HG02840 (cell line): ENCODE data around the gene FAM228B.
"Not testable (repeated sequence)": the region's sequence is repeated elsewhere in the genome, so short reads cannot be mapped to it uniquely, and the experiment has no call there.

Experiments used
- ATAC-seq: cut with Tn5 transposase; IDR thresholded peaks from one replicate; pipeline ENCODE4 v1.9.1; 2021; ENCODE audit warnings: mild to moderate bottlenecking, moderate library complexity, moderate number of reproducible peaks; ENCODE audit not compliant: unreplicated experiment, low FRiP score

FAM228B gene

DNA sequence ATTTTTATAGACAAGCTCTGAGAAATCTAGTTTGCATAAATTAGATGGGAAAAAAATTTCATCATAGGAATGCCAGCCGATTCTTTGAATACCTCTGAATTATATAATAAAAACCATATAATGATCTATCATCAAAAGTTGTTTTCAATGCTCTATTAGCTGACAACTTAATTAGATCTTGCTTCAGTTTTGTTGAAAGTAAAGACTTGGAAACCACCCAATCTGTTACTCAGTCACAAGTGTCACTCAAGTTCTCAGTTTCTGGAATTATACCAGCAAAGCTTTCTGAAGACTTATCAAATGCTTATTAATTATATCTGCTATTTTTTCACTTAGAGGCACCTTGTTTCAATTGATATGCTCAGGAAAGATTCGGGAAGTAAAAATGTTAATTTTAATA lies 21.3 kb upstream of the FAM228B start:
- no peak for ATAC-seq

DNA sequence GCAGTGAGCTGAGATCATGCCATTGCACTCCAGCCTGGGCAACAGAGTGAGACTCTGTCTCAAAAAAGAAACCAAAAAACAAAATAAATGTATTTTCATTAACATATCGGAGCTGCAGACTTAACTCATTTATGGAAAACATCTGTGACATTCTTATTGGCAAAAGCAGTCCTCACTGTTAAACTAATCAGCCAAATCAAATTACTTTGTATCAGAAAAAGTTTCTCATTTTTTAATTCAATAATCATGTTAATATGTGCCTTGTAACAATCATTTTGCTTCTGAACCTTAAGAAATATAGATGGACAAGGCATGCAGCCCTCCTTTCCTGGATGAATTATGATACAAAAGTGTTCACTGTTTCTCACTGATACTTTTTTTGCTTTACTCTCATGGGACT lies 20.6 kb upstream of the FAM228B start:
- ATAC-seq, result no peak

DNA sequence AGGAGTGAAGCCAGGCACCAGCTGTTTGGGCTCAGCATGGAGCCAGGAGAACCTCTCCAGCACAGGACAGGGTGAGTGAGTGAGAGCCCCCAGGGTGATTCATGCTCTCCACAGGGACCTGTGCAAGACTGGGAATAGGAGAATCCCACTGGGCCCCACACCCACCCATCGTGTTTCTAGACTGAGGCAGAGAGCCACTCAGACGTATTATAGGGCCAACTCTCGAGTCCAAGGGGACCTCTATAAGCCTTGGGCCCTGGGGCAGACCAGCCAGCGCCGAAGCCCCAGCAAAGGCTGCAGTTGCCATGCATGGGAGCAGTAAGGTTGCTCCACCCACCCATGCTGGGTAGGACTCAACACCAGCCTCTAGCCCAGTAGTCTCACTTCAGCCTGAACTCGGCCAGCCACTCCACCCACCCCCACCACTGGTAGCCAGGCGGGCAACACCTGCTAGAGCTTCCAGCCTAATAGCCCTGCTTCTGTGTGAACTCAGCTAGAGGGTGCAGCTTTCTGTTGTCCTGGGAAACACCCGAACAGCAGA lies 19.1 kb upstream of the FAM228B start:
- ATAC-seq, result no peak

DNA sequence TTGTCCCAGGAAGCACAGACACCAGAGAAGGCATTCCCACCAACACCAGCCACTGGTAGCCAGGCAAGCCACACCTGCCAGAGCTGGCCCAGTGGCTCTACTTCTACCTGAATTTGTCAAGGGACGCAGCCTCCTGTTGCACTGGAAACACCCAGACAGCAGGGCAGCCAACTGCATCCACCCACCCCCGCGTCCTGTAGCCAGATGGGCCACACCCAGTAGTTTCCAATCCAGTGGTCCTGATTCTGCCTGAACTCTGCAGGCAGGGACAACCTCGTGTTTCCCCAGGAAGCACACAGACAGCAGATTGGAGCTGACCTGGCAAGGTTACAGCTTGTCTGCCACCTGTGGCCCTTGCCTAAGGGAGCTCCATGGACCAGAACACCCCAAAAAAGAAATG lies 18.4 kb upstream of the FAM228B start:
- ATAC-seq, result no peak

- ATAC-seq, result no peak
These were observed 17.5 kb upstream of the FAM228B start for GRCh38 chr2:24105816-24106215.

DNA sequence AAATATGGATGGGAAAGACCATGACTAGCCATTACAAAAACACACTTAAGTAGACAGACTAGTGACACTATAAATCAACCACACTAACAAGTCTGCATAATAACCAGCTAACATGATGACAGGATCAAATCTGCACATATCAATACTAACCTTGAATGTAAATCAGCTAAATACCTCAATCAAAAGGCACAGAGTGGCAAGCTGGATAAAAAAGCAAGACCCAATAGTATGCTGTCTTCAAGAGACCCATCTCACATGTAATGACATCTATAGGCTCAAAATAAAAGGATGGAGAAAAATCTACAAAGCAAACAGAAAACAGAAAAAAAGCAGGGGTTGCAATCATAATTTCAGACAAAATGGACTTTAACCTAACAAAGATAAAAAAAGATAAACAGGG lies 16.5 kb upstream of the FAM228B start:
- no peak for ATAC-seq

DNA sequence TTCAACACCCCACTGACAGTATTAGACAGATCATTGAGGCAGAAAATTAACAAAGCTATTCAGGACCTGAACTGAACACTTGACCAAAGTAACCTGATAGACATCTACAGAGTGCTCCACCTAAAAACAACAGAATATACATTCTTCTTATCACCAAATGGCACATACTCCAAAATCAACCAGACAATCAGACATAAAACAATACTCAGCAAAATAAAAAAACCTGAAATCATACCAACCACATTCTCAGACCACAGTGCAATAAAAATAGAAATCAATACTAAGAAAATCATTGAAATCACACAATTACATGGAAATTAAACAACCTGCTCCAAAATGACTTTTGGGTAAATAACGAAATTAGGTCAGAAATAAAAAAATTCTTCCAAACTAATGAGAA lies 15.9 kb upstream of the FAM228B start:
- ATAC-seq, result no peak

- not testable (repeated sequence) for ATAC-seq
These were observed 13.8 kb upstream of the FAM228B start for GRCh38 chr2:24109431-24109830.

GRCh38 chr2:24110660-24111303 lies 12.5 kb upstream of the FAM228B start:
- ATAC-seq, result no peak

DNA sequence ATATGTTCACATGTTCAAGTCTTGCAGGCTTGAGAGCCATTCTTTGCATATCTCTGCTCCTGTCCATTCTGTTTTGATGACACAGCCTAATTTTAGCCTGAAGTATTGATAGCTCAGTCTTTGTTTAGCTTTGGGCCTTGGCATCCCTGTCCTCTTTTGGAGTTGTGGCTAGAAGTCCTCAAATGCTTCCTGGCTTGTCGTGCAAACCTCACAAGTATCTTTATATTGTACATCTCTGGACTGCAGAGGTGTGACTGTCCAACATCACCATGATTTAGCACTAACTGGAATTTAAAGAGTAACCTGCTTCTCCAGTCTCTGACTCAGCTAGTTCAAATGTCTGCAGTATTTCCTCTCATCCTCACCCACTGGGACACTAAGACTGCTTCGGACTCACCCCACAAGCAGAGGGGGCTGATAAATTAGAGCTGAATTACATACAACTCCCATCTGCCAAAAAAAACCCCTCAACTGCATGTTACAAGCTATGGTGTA lies 11.8 kb upstream of the FAM228B start:
- ATAC-seq, result no peak

GRCh38 chr2:24115057-24115456 lies 8.2 kb upstream of the FAM228B start:
- no peak for ATAC-seq

- no peak for ATAC-seq
These were observed 5.4 kb upstream of the FAM228B start for GRCh38 chr2:24117902-24118301.

DNA sequence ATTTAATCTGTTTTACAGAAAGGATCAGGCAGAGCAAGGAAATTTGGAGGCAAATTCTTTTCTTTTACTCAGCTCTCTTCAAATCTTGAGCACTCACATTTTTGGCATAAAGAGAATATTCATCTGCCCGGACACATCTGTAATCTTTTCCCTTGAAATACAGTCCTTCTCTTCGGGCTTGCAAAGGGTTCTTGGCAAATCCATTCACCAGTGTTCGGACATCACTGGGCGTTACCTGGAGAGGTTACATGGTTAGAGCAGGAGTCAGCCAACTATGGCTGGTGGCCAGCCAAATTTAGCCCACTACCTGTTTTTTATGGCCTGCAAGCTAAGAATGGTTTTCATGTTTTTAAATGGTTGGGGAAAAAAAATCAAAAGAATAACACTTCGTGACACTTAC lies 2.2 kb upstream of the FAM228B start:
- ATAC-seq, result no peak

DNA sequence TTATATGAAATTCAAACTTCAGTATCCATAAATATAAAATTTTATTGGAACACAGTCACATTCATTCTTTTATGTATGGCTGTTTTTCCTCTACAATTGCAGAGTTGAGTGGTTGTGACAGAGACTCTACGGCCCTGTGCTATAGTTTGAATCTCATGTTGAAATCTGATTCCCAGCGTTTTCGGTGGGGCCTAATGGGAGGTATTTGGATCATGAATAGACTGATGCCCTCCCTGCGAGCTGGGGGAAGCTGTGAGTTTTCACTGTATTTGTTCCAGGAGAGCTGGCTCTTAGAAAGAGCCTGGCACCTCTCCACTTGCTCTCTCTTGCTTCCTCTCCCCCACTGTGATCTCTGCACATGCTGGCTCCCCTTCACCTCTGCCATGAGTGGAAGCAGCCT lies 1.8 kb upstream of the FAM228B start:
- no peak for ATAC-seq

- ATAC-seq, result no peak
These were observed 689 bp upstream of the FAM228B start for GRCh38 chr2:24122366-24123194.

DNA sequence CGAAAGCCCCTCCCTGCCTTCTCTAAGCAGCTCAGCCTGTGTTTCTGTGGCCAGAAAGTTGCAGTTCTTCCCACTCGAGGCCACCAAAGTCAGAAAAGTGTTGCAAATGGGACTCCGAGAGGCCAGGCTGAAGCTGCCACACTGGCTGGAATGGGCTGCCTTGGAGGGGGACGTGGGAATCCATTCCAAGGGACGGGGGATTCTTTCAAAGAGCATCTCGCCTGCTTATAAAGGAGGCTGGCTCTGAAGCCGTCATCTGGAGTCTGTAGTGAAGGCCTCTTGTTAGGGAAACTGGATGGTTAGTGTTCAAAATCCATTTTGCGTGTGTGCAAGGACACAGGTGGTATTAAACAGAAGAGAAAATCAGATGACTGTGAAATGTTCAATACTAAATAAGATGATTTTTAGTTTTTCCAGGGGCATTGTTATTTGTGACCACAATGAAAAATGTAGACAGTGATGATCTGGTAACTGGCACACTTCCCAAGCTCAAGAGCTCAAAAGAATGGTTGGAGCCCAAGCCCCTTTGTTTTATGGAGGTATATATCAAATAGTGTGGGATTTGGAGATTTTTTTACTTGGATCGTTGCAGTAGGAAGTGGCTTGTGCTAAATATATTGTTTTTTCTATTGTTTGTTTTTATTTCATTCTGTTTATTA lies 782 bp downstream of the FAM228B start:
- ATAC-seq, result peak; percentile 7

GRCh38 chr2:24125956-24126355 lies 2.7 kb downstream of the FAM228B start:
- no peak for ATAC-seq

- ATAC-seq, result no peak
These were observed 9.3 kb downstream of the FAM228B start for GRCh38 chr2:24132543-24132942.

DNA sequence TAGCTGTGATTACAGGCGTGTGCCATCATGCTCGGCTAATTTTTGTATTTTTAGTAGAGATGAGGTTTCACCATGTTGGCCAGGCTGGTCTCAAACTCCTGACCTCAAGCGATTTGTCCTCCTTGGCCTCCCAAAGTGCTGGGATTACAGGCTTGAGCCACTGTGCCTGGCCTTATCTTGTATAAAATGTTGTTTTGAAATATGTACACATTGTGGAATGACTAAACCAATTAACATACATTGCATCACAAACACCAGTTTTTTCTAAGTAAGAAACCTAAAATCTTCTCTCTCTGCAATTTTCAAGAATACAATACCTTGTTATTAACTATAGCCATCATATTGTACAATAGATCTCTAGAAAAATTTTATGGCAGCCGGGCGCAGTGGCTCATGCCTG lies 17.0 kb downstream of the FAM228B start:
- ATAC-seq, result not testable (repeated sequence)

- no peak for ATAC-seq
These were observed 24.1 kb downstream of the FAM228B start for GRCh38 chr2:24147364-24147763.
